SK-MEL-5 (cell line): ENCODE results near the gene ADGRG1. TPM values are rescaled to one million over a fixed set of nuclear protein-coding genes. Genes with fewer than 3 reads are reported as not detected.

Experiments used
- DNase-seq: peaks from one replicate; pipeline ENCODE4 v3.0.0-alpha.2; 2016; ENCODE audit warnings: low read depth, low spot score
- in situ Hi-C: cut with HindIII; loops from 2 replicates; pipeline ENCODE4 v1.10.0; 2016; ENCODE audit warnings: low sequenced_read_pairs, high pct_unique_total_duplicates, low pct_unique_long_range_greater_than_20kb
- total RNA-seq: library from RNA; depleted of rRNA; stranded (reverse); fragments of >200 nt; shearing (Covaris generic); gene quantifications from 2 replicates; pipeline ENCODE4 v1.2.3, GENCODE V29; 2014

ADGRG1 gene
- total RNA-seq, 1 experiment from 2014 or later: 14.4 TPM

- in situ Hi-C loops: no loop called here
- peak; percentile 60 for DNase-seq
These were observed 1.1 kb upstream of the ADGRG1 start for GRCh38 chr16:57627184-57627871.

GRCh38 chr16:57628783-57629293 lies 408 bp downstream of the ADGRG1 start:
- DNase-seq: no peak
- in situ Hi-C loops: no loop called here

GRCh38 chr16:57629516-57630406 lies 1.3 kb downstream of the ADGRG1 start:
- DNase-seq: no peak
- in situ Hi-C loops: no loop called here

GRCh38 chr16:57630407-57630797 lies 2.0 kb downstream of the ADGRG1 start:
- in situ Hi-C loops: no loop called here

GRCh38 chr16:57630931-57631845 lies 2.8 kb downstream of the ADGRG1 start:
- DNase-seq: no peak
- in situ Hi-C loops: no loop called here

More at GRCh38 chr16:57630407-57630797, 2.0 kb downstream of the ADGRG1 start:
- no peak for DNase-seq

GRCh38 chr16:57632568-57632967 lies 4.1 kb downstream of the ADGRG1 start:
- in situ Hi-C loops: no loop called here
- DNase-seq: no peak

GRCh38 chr16:57633383-57634064 lies 5.1 kb downstream of the ADGRG1 start:
- in situ Hi-C loops: no loop called here
- DNase-seq: no peak

- peak; percentile 79 for DNase-seq
These were observed 5.7 kb downstream of the ADGRG1 start for GRCh38 chr16:57634171-57634570.

GRCh38 chr16:57635266-57636097 lies 7.1 kb downstream of the ADGRG1 start:
- DNase-seq: no peak
- in situ Hi-C loops: no loop called here

More at GRCh38 chr16:57634171-57634570, 5.7 kb downstream of the ADGRG1 start:
- in situ Hi-C loops: no loop called here

GRCh38 chr16:57636184-57636583 lies 7.8 kb downstream of the ADGRG1 start:
- in situ Hi-C loops: no loop called here
- no peak for DNase-seq

GRCh38 chr16:57637020-57637419 lies 8.6 kb downstream of the ADGRG1 start:
- in situ Hi-C loops: no loop called here
- no peak for DNase-seq

GRCh38 chr16:57637424-57637823 lies 9.0 kb downstream of the ADGRG1 start:
- peak; percentile 98 for DNase-seq

GRCh38 chr16:57637965-57638364 lies 9.5 kb downstream of the ADGRG1 start:
- in situ Hi-C loops: no loop called here
- DNase-seq: no peak

More at GRCh38 chr16:57637424-57637823, 9.0 kb downstream of the ADGRG1 start:
- in situ Hi-C loops: no loop called here

- in situ Hi-C loops: no loop called here
- DNase-seq: no peak
These were observed 10.0 kb downstream of the ADGRG1 start for GRCh38 chr16:57638381-57638780.

- no peak for DNase-seq
- in situ Hi-C loops: no loop called here
These were observed 10.9 kb downstream of the ADGRG1 start for GRCh38 chr16:57639172-57639887.

GRCh38 chr16:57640185-57640584 lies 11.8 kb downstream of the ADGRG1 start:
- in situ Hi-C loops: no loop called here
- DNase-seq: no peak
